Tibial nerve (tissue), 4 donors: ENCODE data around the gene CDX2.

ENCODE experiments used
- EP300 ChIP-seq, 2 donors: sonication (generic); formaldehyde crosslinking; IDR thresholded peaks; one replicate each; pipeline ENCODE4 v1.6.1; 2017; ENCODE audit warnings: antibody characterized with exemption in 2 of 2, mild to moderate bottlenecking in 1 of 2
- POLR2A ChIP-seq, 2 donors: fragments of 450-650 bp; IDR thresholded peaks; one replicate each; pipeline ENCODE4 v1.6.1; 2017; ENCODE audit warnings: antibody characterized with exemption in 2 of 2, mild to moderate bottlenecking in 2 of 2, moderate library complexity in 2 of 2
- TF ChIP-seq, protein P1 (sequence below), 5 experiments: fragments of 200-600 bp in 3 of 5; fragments of 450-650 bp in 2 of 5; sonication (generic) in 3 of 5; IDR thresholded peaks; one replicate each; pipeline ENCODE4 v1.5.1; 2016 to 2019; ENCODE audit warnings: antibody characterized with exemption in 5 of 5, mild to moderate bottlenecking in 3 of 5, moderate library complexity in 2 of 5

DNA sequence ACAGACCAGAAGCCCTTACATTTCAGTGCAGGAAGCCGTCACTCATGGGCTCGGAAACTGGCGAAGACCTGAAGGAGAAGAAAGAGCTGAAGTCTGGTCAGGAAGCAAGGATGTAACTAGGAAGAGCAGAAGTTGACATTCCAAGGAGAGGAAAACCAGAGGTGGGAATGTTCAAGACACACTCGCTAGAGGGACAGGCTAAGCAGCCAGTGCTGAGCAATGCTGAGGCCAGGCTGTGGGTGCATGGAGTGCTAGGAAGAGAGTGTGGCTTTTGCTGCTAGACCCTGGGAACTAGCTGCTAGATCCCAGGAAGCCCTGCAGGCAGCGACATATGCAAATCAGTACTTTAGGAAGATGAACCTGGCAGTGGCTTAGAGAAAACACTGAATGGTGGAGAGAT, 31.5 kb upstream of the CDX2 start:
- TF ChIP-seq, protein P1, sequence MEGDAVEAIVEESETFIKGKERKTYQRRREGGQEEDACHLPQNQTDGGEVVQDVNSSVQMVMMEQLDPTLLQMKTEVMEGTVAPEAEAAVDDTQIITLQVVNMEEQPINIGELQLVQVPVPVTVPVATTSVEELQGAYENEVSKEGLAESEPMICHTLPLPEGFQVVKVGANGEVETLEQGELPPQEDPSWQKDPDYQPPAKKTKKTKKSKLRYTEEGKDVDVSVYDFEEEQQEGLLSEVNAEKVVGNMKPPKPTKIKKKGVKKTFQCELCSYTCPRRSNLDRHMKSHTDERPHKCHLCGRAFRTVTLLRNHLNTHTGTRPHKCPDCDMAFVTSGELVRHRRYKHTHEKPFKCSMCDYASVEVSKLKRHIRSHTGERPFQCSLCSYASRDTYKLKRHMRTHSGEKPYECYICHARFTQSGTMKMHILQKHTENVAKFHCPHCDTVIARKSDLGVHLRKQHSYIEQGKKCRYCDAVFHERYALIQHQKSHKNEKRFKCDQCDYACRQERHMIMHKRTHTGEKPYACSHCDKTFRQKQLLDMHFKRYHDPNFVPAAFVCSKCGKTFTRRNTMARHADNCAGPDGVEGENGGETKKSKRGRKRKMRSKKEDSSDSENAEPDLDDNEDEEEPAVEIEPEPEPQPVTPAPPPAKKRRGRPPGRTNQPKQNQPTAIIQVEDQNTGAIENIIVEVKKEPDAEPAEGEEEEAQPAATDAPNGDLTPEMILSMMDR (IDR thresholded peaks at IDR 0.05), result no peak
- TF ChIP-seq POLR2A (IDR thresholded peaks at IDR 0.05), result no peak
- no peak for TF ChIP-seq EP300 (IDR thresholded peaks at IDR 0.05)
